Calu3 (cell line): ENCODE results near the gene POU2F2. TPM values are rescaled to one million over a fixed set of nuclear protein-coding genes. Genes with fewer than 3 reads are reported as not detected.

Source experiments
- BruUV-seq: library from RNA; stranded (reverse); fragments of 400-500 nt; replicated peaks from 2 replicates; lab custom pipeline; 2021; lab: Mats Ljungman, UMichigan
- CTCF ChIA-PET: fragments of 300-600 bp; sonication (Branson Sonifier 250); formaldehyde crosslinking; loops from one replicate; lab custom pipeline; 2022; ENCODE audit warnings: antibody characterized with exemption; lab: Charles Lee
- DNase-seq: peaks from one replicate; pipeline ENCODE4 v3.0.0; 2022
- H3K27ac Mint-ChIP-seq: one replicate; pipeline ENCODE4 v1.8.0; 2022; ENCODE audit warnings: mixed read lengths; ENCODE audit not compliant: unreplicated experiment
- H3K27me3 Mint-ChIP-seq: one replicate; pipeline ENCODE4 v1.8.0; 2022; ENCODE audit warnings: mixed read lengths; ENCODE audit not compliant: unreplicated experiment
- H3K36me3 Mint-ChIP-seq: one replicate; pipeline ENCODE4 v1.8.0; 2022; ENCODE audit warnings: mild to moderate bottlenecking, moderate library complexity, mixed read lengths; ENCODE audit not compliant: insufficient read depth, unreplicated experiment
- H3K4me1 Mint-ChIP-seq: one replicate; pipeline ENCODE4 v1.8.0; 2022; ENCODE audit warnings: mild to moderate bottlenecking, low read depth, mixed read lengths; ENCODE audit not compliant: unreplicated experiment
- H3K4me3 Mint-ChIP-seq: one replicate; pipeline ENCODE4 v1.8.0; 2022; ENCODE audit warnings: mild to moderate bottlenecking, low read depth, moderate library complexity, mixed read lengths; ENCODE audit not compliant: unreplicated experiment
- H3K9me3 Mint-ChIP-seq: one replicate; pipeline ENCODE4 v1.8.0; 2022; ENCODE audit warnings: low read depth, mixed read lengths; ENCODE audit not compliant: unreplicated experiment
- intact Hi-C: fragments of 100-400 bp; cut with micrococcal nuclease; formaldehyde crosslinking; loops from one replicate; pipeline ENCODE4 v1.10.0; 2022; ENCODE audit not compliant: unreplicated experiment
- total RNA-seq: library from RNA; stranded (reverse); gene quantifications from 2 replicates; pipeline ENCODE4 v1.2.3, GENCODE V29; 2022
- TF ChIP-seq, protein P1 (sequence below): fragments of 200-600 bp; IDR thresholded peaks from one replicate; pipeline ENCODE4 v1.8.0; 2022; ENCODE audit warnings: antibody characterized with exemption; ENCODE audit not compliant: unreplicated experiment

Gene POU2F2
- total RNA-seq, 1 experiment from 2014 or later: 4.6 TPM

DNA sequence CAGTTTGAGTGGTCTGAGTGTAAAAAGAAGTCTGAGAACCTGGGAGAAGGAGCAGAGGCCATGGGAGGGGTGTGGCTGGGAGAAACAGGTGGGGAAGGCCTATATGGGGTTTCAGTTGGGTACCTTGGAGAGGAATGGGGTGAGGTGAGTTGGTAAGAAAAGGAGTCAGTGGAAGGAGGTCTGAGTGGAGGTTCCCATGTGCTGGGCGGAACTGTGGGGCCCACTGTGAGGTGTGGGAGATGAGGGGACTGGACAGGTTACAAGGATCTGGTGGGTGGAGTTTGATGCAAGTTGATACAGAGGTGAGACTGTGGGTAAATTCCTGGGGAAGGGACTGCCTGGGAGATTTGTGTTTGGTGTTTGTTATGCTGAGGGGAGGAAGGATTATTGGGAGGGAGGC lies 54.2 kb downstream of the POU2F2 start:
- peak overlapping the region; percentile 90 for H3K4me3 Mint-ChIP-seq
- no peaks in the 10 kb centered on the region for H3K9me3 Mint-ChIP-seq
- no TSS peak for BruUV-seq
- TF ChIP-seq, protein P1, sequence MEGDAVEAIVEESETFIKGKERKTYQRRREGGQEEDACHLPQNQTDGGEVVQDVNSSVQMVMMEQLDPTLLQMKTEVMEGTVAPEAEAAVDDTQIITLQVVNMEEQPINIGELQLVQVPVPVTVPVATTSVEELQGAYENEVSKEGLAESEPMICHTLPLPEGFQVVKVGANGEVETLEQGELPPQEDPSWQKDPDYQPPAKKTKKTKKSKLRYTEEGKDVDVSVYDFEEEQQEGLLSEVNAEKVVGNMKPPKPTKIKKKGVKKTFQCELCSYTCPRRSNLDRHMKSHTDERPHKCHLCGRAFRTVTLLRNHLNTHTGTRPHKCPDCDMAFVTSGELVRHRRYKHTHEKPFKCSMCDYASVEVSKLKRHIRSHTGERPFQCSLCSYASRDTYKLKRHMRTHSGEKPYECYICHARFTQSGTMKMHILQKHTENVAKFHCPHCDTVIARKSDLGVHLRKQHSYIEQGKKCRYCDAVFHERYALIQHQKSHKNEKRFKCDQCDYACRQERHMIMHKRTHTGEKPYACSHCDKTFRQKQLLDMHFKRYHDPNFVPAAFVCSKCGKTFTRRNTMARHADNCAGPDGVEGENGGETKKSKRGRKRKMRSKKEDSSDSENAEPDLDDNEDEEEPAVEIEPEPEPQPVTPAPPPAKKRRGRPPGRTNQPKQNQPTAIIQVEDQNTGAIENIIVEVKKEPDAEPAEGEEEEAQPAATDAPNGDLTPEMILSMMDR: no peak
- H3K27ac Mint-ChIP-seq: peak overlapping the region; percentile 96
- H3K36me3 Mint-ChIP-seq: peaks cover 61% of the 10 kb centered on the region
- no peaks in the 10 kb centered on the region for H3K27me3 Mint-ChIP-seq
- H3K4me1 Mint-ChIP-seq: peaks cover 39% of the 10 kb centered on the region
- no peak for DNase-seq
- CTCF ChIA-PET: no interaction called here
- intact Hi-C loops: no loop called here

DNA sequence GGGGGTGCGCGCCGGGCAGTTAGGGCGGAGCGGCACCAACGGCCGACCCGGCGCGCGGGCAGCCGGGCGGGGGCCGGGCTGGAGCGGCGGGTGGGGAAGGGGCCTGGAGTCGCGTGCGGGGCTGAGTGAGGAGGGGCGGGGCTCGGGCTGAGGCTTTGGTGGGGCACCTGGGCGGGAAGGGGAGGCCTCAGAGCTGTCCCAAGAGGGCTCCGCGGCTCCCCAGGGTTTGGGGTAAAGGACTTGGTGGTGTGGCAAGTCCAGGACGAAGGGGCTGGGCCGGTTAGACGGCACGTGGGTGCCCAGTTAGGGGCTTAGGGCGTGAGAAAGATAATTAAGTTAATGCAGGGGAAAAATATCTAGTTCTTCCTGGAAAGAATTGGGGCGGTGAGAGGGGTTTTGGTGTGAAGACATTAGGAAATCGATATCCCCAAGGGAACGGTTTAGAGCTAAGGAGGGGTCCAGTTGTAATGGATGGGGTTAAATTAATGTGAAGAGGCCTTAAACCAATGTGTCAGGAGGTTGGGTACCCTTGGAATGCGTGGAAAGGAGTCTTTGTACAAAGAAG lies 55.8 kb downstream of the POU2F2 start:
- Mint-ChIP-seq H3K9me3 (no peaks in the 10 kb centered on the region), H3K27me3 (peaks cover under 1% of the 10 kb centered on the region), H3K27ac (peak overlapping the region; percentile 96), H3K4me1 (peaks cover 33% of the 10 kb centered on the region), H3K36me3 (peaks cover 50% of the 10 kb centered on the region), H3K4me3 (peak overlapping the region; percentile 90)
- TF ChIP-seq, protein P1: no peak
- CTCF ChIA-PET: interaction anchor here (0.7 to 0.9 kb wide), 6 partner anchors 28 to 237 kb away, joined by 3 to 5 read pairs (median 3); partner anchors contain the start of gene TMEM145
- intact Hi-C loops: no loop called here
- no TSS peak for BruUV-seq
- DNase-seq: no peak

DNA sequence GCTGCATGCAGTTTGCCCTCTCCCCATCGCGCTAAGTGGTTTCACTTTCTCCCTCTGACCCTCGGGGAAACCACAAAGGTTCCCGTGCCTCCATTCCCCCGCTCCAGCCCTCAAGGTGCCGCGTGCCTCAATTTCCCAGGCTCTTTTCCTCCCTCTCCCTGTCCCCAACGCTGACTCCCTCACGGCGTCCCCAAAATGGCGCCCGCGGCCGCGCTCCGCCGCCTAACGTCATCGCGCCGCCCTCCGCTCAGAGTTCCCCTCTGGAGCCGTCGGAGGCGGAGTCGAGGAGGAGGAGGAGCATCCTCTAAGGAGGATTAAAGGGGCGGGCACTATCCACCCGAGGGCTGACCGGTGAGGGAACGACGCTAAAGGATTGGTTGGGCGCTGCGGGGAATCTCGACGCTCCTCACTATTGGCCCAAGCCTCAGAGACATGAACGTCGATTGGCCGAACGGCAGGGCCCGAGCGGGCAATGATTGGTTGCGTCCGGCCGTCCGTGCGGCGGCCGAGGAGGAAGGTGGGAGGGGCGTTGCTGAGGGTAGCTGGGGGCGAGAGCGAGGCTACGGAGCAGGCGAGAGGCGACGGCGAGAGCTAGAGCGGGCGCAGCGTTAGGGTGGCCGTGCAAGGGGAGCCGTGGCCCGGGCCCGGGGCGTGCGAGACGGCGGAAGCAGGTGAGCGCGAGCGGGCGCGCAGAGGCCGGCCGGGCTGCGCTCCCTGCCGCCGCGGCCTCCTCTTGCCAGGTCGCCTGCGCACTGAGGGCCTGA lies 56.4 kb downstream of the POU2F2 start, which contains the start of gene ZNF574:
ZNF574 (plus strand) TSS at position 551 of the 764 bp plus-strand sequence. CDS start 2,441 bp downstream, outside the sequence.
- TF ChIP-seq, protein P1: no peak
- H3K27me3 Mint-ChIP-seq: peaks cover 7% of the 10 kb centered on the region
- peaks cover 31% of the 10 kb centered on the region for H3K4me1 Mint-ChIP-seq
- intact Hi-C loops: no loop called here
- DNase-seq: peak; percentile 99
- no TSS peak for BruUV-seq
- H3K36me3 Mint-ChIP-seq: peaks cover 43% of the 10 kb centered on the region
- peak within 1 kb of the TSS; percentile 96 for H3K27ac Mint-ChIP-seq
- H3K9me3 Mint-ChIP-seq: no peaks in the 10 kb centered on the region
- peak within 1 kb of the TSS; percentile 90 for H3K4me3 Mint-ChIP-seq
- CTCF ChIA-PET: interaction anchor here (0.7 to 0.9 kb wide), 6 partner anchors 27 to 238 kb away, joined by 3 to 5 read pairs (median 3); partner anchors contain the start of gene TMEM145

DNA sequence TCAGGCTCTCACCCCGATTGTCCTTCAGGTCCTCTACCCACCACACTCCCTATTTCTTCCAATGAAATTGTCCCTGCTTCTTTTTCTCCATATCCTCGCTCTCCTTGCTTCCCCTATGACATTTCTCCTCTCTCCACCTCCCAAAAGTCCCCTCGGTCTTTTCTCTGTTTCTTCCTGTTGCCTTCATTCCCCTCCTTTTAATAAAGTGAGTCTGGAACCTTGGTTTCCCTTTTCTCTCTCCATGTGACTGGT lies 57.0 kb downstream of the POU2F2 start:
- peaks cover 41% of the 10 kb centered on the region for H3K36me3 Mint-ChIP-seq
- no peaks in the 10 kb centered on the region for H3K9me3 Mint-ChIP-seq
- TSS peak; percentile 93 for BruUV-seq
- peaks cover 12% of the 10 kb centered on the region for H3K27me3 Mint-ChIP-seq
- peak overlapping the region; percentile 96 for H3K27ac Mint-ChIP-seq
- TF ChIP-seq, protein P1: no peak
- peak overlapping the region; percentile 90 for H3K4me3 Mint-ChIP-seq
- H3K4me1 Mint-ChIP-seq: peaks cover 31% of the 10 kb centered on the region
- intact Hi-C loops: no loop called here
- CTCF ChIA-PET: no interaction called here
- no peak for DNase-seq
